ENCODE measurements around the gene ITPK1.

DNA sequence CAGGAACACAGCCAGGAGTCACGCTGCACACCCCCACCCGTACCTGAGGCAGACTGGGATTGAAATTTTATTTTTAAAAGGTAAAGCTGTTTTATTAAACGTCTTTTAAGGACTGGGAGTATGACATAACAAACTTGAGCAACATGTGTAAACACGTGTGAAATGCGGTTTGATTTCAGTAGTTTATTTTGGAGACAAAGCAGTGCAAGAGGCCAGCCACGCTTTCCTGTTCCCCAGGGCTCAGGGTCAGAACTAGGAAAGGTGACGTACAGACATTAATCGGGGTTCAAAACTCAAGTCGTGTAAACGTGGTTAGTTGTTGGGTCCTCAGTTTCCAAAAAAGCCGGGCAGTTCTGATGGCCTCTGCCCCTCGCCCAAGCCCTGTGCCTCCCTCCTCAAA lies 176.0 kb downstream of the ITPK1 start:
- TF ChIP-seq, protein P1, sequence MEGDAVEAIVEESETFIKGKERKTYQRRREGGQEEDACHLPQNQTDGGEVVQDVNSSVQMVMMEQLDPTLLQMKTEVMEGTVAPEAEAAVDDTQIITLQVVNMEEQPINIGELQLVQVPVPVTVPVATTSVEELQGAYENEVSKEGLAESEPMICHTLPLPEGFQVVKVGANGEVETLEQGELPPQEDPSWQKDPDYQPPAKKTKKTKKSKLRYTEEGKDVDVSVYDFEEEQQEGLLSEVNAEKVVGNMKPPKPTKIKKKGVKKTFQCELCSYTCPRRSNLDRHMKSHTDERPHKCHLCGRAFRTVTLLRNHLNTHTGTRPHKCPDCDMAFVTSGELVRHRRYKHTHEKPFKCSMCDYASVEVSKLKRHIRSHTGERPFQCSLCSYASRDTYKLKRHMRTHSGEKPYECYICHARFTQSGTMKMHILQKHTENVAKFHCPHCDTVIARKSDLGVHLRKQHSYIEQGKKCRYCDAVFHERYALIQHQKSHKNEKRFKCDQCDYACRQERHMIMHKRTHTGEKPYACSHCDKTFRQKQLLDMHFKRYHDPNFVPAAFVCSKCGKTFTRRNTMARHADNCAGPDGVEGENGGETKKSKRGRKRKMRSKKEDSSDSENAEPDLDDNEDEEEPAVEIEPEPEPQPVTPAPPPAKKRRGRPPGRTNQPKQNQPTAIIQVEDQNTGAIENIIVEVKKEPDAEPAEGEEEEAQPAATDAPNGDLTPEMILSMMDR (IDR thresholded peaks at IDR 0.05; ENCODE audit: low read depth, low read length), result no peak
- no peak for TF ChIP-seq EZH2phosphoT487 (IDR thresholded peaks at IDR 0.05; ENCODE audit: low read depth)
